IPS DF 6.9 (cell line): ENCODE results near the gene MAP4K2.

ENCODE experiments used
- DNase-seq: peaks from one replicate; pipeline ENCODE4 v3.0.0-alpha.2; 2013; ENCODE audit warnings: low read depth, low spot score
- H3K27ac ChIP-seq: one replicate; pipeline ENCODE4 v1.5.1; 2013; ENCODE audit warnings: low read length, control low read depth
- H3K27me3 ChIP-seq: 2 replicates; pipeline ENCODE4 v1.6.1; 2013; ENCODE audit warnings: mild to moderate bottlenecking, low read length; ENCODE audit not compliant: control insufficient read depth, insufficient read depth
- H3K36me3 ChIP-seq: 2 replicates; pipeline ENCODE4 v1.6.1; 2013; ENCODE audit warnings: low read length; ENCODE audit not compliant: control insufficient read depth, insufficient read depth
- H3K4me1 ChIP-seq: 2 replicates; pipeline ENCODE4 v1.6.1; 2013; ENCODE audit warnings: low read length; ENCODE audit not compliant: control insufficient read depth, insufficient read depth
- H3K4me3 ChIP-seq: 2 replicates; pipeline ENCODE4 v1.5.1; 2013; ENCODE audit warnings: mild to moderate bottlenecking, low read length
- H3K9me3 ChIP-seq: 2 replicates; pipeline ENCODE4 v1.6.1; 2013; ENCODE audit warnings: low read length, inconsistent platforms; ENCODE audit not compliant: control insufficient read depth, insufficient read depth
- WGBS: extraction: QIAGEN DNeasy Blood & Tissue Kit; methylation state at CpG from one replicate; pipeline ENCODE4 v1.1.7; 2013; ENCODE audit warnings: mixed read lengths, missing lambda C conversion rate; ENCODE audit not compliant: insufficient read length, insufficient coverage; 5-methylcytosine and 5-hydroxymethylcytosine counted together

The MAP4K2 gene

GRCh38 chr11:64837887-64838351, 34.9 kb upstream of the MAP4K2 start:
- WGBS = no CpG with 5 or more reads among the region's 10 CpGs
- no peak for DNase-seq
- no peak overlapping the region for H3K27ac ChIP-seq
- H3K27me3 ChIP-seq = no peaks in the 10 kb centered on the region
- no peak overlapping the region for H3K4me3 ChIP-seq
- H3K4me1 ChIP-seq = 0 out of 2 replicates have a peak, but pooled peaks cover 4% of the 10 kb centered on the region
- no peaks in the 10 kb centered on the region for H3K9me3 ChIP-seq
- peaks cover 38% of the 10 kb centered on the region for H3K36me3 ChIP-seq

GRCh38 chr11:64836448-64837072, 33.5 kb upstream of the MAP4K2 start:
- no peak for DNase-seq
- Histone ChIP-seq H3K27me3 (no peaks in the 10 kb centered on the region), H3K27ac (no peak overlapping the region), H3K4me1 (no peaks in the 10 kb centered on the region), H3K4me3 (no peak overlapping the region), H3K36me3 (peaks cover 43% of the 10 kb centered on the region), H3K9me3 (no peaks in the 10 kb centered on the region)
- no CpG with 5 or more reads among the region's 16 CpGs for WGBS

- H3K36me3 ChIP-seq = peaks cover 46% of the 10 kb centered on the region
- H3K4me3 ChIP-seq = no peak overlapping the region
- DNase-seq = no peak
- H3K4me1 ChIP-seq = no peaks in the 10 kb centered on the region
- no CpG with 5 or more reads among the region's 17 CpGs for WGBS
- no peaks in the 10 kb centered on the region for H3K27me3 ChIP-seq
- H3K27ac ChIP-seq = no peak overlapping the region
- no peaks in the 10 kb centered on the region for H3K9me3 ChIP-seq
Measured at GRCh38 chr11:64835616-64836447, 32.8 kb upstream of the MAP4K2 start.

GRCh38 chr11:64834723-64835615, 32.0 kb upstream of the MAP4K2 start:
- H3K4me1 ChIP-seq = no peaks in the 10 kb centered on the region
- H3K27ac ChIP-seq = no peak overlapping the region
- DNase-seq = no peak
- no peaks in the 10 kb centered on the region for H3K27me3 ChIP-seq
- no CpG with 5 or more reads among the region's 29 CpGs for WGBS
- no peaks in the 10 kb centered on the region for H3K9me3 ChIP-seq
- peaks cover 48% of the 10 kb centered on the region for H3K36me3 ChIP-seq
- H3K4me3 ChIP-seq = no peak overlapping the region

- no CpG with 5 or more reads among the region's 25 CpGs for WGBS
- Histone ChIP-seq H3K4me1 (no peaks in the 10 kb centered on the region), H3K9me3 (no peaks in the 10 kb centered on the region), H3K27ac (no peak overlapping the region), H3K27me3 (no peaks in the 10 kb centered on the region), H3K36me3 (peaks cover 51% of the 10 kb centered on the region), H3K4me3 (no peak overlapping the region)
- DNase-seq = no peak
Measured at GRCh38 chr11:64834031-64834722, 31.2 kb upstream of the MAP4K2 start.

- Histone ChIP-seq H3K4me1 (no peaks in the 10 kb centered on the region), H3K4me3 (no peak overlapping the region), H3K27ac (no peak overlapping the region), H3K27me3 (no peaks in the 10 kb centered on the region), H3K36me3 (peaks cover 47% of the 10 kb centered on the region), H3K9me3 (no peaks in the 10 kb centered on the region)
- DNase-seq = no peak
- no CpG with 5 or more reads among the region's 10 CpGs for WGBS
Measured at GRCh38 chr11:64833509-64833908, 30.5 kb upstream of the MAP4K2 start.

- Histone ChIP-seq H3K4me1 (no peaks in the 10 kb centered on the region), H3K4me3 (no peak overlapping the region), H3K27ac (no peak overlapping the region), H3K27me3 (no peaks in the 10 kb centered on the region), H3K9me3 (no peaks in the 10 kb centered on the region), H3K36me3 (peaks cover 50% of the 10 kb centered on the region)
- WGBS = no CpG with 5 or more reads among the region's 12 CpGs
- DNase-seq = no peak
Measured at GRCh38 chr11:64833198-64833502, 30.1 kb upstream of the MAP4K2 start.

- no CpG with 5 or more reads among the region's 21 CpGs for WGBS
Measured at GRCh38 chr11:64832467-64833197, 29.6 kb upstream of the MAP4K2 start.

GRCh38 chr11:64831411-64831891, 28.4 kb upstream of the MAP4K2 start:
- Histone ChIP-seq H3K27ac (no peak overlapping the region), H3K27me3 (no peaks in the 10 kb centered on the region), H3K9me3 (no peaks in the 10 kb centered on the region), H3K4me1 (no peaks in the 10 kb centered on the region), H3K36me3 (peaks cover 49% of the 10 kb centered on the region), H3K4me3 (no peak overlapping the region)
- no CpG with 5 or more reads among the region's 24 CpGs for whole genome bisulfite sequencing
- DNase-seq = no peak

More at GRCh38 chr11:64832467-64833197, 29.6 kb upstream of the MAP4K2 start:
- no peak for DNase-seq
- H3K9me3 ChIP-seq = no peaks in the 10 kb centered on the region
- H3K4me1 ChIP-seq = no peaks in the 10 kb centered on the region
- H3K4me3 ChIP-seq = no peak overlapping the region
- no peak overlapping the region for H3K27ac ChIP-seq
- peaks cover 45% of the 10 kb centered on the region for H3K36me3 ChIP-seq
- H3K27me3 ChIP-seq = no peaks in the 10 kb centered on the region
